Measurements from ENCODE around the gene ATG101.

ATG101 gene

DNA sequence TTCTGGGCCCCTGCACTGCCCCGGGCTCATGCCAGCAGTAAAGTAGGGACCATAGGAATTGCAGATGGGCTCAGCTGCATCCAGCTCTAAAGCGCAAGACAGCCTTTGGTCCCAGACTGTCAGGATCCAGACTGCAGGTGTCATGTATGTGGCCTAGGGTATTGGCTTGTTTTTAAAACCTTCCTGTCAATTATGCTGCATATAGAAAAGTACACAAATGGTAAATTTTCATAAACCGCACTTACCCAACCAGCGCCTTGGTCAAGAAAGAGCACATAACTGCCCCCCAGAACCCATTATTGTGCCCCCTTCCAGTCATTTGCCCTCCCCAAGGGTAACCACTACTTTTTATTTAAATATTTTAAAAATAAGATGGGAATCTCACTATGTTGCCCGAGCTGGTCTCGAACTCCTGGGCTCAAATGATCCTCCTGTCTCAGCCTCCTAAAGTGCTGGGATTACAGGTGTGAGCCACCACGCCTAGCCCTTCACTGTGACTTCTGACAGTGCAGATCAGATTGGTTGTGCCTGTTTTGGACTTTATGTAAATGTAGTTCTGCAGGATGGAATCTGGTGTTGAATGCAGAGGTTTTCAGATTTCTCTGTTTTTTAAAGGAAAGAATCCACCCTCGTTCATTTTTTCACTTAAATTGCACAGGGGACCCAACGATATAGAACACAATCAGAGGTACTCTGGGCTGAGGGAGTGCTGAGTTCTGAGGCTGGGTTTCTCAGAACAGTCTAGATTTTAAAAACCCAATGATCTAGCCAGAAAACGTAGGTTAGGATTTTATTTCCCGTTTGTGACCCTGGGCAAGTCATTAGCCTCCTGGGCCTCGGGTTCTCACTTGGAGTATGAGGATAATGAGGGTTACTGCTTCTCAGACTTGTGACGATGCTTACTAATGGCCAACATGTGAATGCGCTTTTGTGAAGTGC, 11.9 kb upstream of the ATG101 start:
- DNase-seq (ENCODE audit: low read depth): peak; percentile 20

DNA sequence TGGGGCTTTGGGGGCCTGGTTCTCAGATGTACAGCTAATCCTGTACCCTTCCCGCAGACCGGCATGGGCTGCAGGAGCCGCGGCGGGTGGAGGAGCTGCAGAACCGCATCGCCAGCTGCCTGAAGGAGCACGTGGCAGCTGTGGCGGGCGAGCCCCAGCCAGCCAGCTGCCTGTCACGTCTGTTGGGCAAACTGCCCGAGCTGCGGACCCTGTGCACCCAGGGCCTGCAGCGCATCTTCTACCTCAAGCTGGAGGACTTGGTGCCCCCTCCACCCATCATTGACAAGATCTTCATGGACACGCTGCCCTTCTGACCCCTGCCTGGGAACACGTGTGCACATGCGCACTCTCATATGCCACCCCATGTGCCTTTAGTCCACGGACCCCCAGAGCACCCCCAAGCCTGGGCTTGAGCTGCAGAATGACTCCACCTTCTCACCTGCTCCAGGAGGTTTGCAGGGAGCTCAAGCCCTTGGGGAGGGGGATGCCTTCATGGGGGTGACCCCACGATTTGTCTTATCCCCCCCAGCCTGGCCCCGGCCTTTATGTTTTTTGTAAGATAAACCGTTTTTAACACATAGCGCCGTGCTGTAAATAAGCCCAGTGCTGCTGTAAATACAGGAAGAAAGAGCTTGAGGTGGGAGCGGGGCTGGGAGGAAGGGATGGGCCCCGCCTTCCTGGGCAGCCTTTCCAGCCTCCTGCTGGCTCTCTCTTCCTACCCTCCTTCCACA, 11.0 kb upstream of the ATG101 start:
- DNase-seq (ENCODE audit: low read depth): peak; percentile 34

DNA sequence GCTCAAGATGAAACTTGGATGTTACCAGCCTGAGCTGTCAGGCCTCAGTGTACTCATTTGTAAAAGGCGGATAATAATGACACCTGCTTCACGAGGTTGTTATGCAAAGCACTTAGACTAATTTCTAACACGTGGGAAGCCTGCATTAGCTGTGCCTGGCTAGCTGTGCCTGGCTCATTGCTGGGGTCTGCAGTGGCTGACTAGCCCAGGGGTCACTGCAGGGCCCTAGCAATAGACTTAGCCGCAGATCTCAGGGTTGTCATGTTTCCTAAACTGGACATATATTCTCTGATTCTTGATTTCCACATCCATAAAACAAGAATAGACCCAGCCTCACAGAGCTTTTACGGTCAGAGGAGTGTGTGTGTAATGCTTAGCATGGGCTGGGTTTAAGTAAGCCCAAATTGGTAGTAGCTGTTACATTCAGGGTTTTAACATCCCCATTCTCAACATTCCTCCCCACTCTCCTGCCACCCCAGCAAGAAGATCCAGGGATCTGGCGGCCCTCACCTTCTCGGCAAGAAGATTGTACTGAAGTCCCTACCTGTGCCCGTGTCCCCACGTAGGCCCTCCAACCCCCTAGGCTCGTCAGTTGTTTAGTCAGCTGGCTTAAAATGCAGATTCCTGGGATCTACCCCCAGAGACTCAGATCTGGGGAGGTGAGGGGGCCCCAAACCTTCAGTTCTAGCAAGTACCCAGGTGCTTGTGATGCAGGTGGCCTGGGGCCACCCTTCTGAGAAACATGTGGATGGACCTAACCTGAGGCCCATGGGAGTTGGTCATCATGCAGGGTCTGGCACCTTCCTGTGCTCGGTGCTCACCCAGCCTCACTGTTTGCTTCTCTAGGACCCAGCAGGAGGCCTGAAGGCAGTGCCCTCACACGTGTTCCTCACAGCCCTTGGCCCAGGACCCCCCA, 9.9 kb upstream of the ATG101 start:
- peak; percentile 66 for DNase-seq (ENCODE audit: low read depth)

DNA sequence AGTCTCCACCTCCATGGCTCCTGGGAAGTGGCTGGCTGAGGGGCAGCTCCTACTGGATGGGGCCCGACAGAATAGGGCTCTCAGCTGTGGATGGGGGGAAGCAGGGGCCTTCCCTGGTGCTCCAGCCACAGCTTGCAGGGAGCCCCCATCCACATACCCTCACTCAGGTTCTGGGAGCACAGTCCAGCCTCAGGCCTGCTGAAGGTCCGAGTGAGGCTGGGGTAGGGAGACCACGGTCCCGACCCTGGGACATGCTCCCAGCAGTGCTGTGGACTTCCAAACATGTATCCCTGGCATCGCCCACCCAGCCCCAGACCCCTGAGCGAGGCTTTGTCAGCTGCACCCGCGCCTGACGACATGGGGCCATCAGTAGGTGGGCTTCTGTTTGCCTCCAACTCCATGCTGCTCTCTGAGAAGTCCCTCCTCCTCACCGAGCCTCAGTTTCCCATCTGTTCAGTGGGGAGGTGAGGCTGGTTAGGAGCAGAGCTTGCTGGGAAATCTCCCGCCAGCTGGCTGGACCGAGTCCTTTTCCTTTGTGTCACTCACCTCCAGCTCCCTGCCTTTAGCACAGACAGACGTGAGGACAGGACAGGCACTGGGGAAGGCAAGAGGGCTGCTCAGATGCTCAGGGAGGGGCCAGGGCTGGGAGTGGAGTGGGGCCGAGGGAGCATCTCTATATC, 9.1 kb upstream of the ATG101 start:
- peak; percentile 53 for DNase-seq (ENCODE audit: low read depth)

DNA sequence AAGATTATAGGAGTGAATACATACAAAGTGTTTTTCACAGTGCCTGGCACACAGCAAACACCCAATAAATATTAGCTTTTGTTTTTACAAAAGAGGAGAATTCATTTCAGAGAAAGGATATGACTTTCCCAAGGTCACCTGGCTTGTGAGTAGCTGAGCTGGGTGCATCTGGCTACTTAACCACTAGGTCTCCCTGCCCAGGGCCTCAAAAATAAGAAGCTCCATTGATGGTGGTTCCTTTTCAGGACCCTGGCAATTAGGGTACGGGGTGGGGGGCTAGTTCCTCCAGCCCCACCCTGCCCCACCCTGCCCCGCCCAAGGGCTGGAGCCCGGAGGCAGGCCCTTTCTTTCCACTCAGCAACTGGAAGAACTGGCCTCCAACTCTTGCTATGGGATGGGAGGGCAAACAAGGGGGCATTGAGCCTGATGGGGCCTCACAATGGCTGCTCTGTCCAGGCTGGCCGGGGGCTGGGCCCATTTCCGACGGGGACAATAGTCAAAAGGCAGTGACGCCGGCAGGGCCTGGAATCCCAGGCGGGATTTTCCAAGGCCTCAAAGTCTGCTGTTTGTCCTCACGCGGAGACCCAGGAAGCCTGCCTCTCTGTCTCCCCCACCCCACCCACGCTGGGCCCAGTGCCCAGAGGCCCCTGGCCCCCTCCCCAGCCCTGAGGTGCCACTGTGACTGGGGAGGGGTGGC, 8.2 kb upstream of the ATG101 start:
- DNase-seq (ENCODE audit: low read depth): peak; percentile 20

DNA sequence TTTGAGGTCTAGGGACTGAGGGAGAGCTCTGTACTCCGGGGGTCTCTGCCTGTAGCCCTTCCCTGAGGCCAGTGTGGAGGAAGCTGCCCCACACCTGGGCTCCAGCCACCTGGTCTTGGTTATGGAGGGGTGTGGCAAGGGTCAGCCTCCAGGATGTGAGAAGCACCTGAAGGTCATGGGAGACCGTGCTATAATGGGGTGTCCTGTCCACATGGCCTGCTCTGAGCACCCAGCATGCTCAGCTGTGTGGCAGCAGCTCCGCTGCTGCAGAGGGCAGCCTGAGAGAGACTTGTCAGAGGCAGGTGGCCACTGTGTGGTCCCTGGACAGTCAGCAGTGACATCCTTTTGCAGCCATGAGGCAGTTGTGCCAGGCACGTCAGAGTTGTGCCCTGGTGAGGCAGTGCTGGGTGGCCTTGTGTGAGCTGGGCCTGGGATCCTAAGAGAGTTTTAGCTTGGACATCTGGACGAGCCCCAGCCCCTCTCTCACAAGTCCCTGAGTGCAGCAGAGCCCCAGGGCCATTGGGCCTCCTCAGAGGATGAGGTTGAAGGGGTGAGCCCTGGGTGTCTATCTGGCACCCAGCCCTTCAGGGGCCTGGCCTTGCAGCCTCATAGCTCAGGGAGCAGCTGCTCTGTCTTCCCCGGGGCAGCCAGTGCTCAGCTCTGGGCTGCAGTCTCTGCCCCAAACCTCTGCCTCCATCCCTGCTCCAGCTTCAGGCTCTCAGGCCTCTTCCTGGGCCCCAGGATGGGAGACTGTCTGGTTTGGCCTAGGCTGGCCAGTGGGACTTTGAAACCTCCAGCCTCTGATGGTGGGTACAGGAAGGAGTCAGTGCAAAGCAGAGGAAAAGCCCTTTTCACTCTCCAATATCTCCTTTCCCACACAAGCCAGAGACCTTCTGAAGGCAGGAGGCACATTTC, 7.4 kb upstream of the ATG101 start:
- DNase-seq (ENCODE audit: low read depth): no peak

DNA sequence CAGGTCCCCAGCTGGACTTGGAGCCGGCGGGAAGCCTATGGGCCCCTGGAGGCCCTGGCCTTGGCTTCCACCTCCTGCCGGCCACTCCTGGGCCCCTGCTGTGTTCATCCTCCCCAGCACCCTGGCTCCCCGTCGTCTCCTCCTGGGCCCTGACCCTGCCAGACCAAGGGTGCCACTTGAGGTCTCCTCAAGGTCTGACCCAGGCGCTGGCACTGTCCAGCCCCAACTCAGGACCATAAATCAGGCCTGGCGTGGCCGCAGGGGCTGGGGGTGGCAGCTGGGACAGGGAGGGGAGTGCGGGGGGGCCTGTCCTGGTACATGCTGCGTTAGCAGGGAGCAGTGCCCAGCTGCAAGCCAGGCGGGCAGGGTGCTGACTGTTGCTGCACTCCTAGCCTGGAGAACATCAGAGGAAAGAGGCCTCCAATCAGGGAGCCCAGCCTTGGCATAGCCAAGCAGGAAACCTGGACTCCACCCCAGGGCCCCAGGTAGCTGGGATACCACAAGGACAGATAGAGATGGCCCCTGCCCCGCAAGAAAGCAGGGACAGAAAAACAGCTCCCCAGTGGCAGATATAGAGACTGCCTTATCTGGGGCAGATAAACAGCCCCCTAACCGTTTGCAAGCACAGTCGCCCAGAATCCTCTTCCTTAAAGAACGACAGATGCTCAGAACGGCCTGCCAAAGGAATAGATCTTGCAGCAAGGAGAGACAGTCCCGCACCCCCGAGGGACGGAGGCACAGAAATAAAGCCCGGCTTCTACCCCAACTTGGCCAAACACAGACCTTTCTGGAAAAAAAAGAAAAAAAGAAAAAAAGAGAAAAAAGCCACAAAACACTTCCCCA, 6.5 kb upstream of the ATG101 start:
- DNase-seq (ENCODE audit: low read depth): no peak

DNA sequence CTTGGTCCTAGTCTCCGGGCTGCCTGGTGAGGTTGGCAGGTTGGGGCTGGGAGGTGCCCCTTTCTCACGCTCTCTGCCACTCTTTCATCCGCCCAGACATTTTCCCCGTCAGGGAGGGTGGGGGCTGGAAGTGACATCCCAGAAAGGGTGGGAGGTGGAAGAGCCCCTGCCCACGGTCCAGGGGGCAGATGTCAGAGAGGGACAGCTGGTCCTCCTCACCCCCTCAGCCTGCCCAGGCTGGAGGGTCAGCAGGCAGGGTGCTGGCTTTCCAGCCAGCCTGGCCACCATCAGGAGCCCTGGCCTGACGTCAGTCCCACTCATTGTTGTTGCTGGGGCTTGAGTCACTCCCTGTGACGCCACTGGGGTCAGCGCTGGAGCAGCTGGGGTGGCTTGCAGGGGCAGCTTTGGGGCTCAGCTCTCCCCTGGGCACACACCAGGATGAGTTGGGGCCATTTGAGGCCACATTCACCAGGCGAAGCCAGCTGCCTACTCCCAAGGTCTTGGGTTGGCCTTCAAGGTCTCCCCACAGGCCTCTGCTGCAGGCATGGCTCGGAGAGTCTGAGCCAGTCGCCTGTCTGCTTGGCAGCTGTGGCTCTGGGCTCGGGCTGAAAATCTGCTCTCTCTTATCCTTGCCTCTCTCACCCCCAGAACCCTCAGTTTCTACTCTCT, 5.7 kb upstream of the ATG101 start:
- DNase-seq (ENCODE audit: low read depth): no peak

DNA sequence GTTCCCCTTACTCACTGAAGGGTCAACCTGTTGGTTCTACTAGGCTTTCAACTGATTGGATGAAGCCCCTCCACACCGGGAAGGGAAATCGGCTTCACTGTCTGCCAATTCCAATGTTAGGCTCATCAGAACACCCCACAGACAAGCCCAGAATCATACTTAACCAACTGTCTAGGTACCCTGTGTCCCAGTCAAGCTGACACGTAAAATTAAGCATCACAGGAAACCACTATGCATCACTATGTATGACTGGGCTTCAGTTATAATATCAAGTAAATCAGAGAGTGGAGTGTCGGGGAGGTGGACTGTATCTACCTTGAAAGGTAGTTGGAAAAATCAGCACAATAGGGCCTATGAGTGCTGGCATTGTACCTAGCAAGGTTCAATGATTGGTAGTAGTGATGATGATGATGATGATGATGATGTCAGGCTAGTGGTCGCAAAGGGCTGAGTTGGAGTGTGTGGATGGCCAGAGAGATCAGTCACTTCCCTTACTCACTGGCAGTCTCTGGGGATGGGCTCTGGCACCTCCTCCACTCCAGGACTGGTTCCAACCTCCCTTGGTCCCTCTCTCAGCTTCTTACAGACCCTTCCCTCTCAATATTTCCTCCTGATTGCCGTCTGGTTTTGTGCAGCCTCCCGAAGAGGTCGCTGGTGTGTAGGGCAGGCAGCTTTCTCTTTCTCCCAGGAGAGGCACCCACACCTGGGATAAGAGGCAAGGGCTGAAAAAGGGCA, 3.3 kb upstream of the ATG101 start:
- DNase-seq (ENCODE audit: low read depth): no peak

DNA sequence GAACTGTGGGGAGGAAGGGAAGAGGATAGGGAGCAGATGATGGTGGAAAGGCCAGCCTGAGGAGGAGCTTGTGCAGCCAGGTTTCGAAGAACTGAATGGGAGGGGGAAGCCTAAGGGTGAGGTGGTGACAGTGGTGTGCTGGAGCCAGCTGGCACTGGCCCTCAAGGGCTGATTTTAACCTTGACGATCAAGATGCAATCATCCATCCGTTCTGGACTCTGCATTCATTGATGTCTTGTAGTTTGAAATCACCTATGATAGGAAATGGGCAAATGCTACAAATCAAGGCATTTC, 2.8 kb upstream of the ATG101 start:
- no peak for DNase-seq (ENCODE audit: low read depth)

DNA sequence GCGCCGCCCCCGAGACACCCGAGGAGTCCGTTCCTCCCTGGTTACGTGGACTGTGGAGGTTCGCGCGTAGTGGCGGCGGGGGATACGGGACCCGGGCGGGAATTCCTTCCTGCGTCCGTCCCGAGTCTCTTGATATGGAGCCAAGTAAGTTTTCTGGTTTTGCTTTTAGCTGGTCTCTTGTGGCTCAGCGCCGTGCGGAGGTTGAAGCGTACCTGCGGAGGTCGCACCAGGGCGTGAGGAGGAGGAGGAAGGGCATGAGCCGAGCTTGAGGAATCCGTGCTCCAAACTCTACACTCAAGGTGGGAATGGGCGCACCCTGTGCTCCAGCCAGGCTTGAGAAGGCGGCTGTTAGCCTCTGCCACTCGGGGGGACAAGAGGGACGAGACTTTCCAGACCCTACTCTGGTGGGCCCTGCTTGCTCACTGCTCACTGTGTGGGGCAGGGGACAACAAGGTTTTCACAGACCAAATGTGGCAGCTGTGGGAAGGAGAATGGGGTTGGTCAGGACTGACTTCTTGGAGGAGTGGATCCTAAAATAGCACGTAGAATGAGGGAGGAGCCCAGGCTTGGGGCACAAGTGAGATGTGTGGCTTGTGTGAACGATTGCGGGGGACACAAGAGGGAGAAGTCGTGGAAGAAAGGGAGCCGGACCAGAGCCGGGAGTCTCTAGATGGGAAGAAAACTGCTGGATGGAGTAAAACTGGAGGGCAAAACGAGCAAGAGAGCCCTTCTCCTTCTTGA, 577 bp downstream of the ATG101 start:
- no peak for DNase-seq (ENCODE audit: low read depth)

DNA sequence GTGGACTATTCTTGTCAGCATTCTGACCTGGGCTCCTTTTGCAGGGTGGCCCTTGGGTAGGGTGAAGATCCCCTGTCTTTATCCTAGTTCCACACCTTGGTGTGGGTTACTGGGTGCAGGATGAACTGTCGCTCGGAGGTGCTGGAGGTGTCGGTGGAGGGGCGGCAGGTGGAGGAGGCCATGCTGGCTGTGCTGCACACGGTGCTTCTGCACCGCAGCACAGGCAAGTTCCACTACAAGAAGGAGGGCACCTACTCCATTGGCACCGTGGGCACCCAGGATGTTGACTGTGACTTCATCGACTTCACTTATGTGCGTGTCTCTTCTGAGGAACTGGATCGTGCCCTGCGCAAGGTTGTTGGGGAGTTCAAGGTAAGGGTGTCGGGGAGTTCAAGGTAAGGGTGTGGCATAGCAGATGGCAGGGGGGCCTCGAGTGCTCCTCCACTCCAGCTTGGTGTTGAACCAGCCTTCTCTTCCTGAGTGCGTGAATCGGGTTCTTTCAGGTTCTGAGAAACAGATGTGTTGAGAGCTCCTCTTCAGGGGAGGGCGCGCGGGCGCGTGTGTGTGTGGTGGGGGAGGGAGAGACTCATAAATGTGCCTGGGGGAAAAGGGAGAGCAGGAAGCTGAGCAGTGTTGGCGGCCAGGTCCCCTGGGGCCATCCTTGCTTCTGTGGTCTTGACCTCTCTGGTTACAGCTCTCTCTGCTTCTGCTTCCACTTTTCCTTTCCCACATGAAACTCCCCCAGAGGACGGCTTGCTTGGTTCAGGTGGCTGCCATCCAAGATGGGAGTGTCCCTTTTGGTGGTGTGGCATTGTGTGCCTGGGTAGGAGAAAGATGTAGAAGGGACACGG, 4.0 kb downstream of the ATG101 start:
- no peak for DNase-seq (ENCODE audit: low read depth)

DNA sequence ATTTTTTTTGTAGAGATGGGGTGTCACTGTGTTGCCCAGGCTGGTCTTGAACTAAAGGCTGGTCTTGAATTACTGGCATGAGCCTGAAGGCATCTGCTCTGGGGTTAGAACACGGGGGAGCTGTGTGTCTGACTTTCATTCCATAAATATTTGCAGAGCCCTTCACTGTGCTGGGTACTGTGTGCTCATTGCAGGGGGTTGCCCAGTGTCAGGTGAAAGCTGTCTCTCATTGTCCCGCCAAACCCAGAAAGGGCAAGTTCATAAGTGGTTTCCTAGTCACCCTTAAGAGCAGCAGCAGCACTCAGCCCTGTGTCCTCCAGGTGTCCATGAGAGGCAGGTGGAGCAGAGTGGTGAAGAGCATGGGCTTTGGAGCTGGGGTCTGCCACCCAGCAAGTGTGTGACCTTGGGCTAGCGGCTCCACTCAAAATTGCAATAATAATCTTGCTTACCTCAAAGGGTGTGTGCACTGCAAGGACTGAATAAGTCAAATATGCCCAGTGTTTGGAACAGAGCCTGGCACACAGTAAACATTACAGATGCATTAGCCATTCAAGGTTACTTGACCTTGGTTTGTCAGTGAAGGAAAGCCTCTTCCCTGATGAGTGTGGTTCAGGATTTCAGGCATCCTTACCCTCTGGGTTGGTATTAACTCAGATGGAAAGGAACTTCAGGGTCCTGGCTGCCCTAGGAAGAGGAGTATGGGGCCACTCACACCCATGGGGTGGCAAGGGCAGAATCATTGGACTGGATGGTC, 5.4 kb downstream of the ATG101 start:
- DNase-seq (ENCODE audit: low read depth): no peak

DNA sequence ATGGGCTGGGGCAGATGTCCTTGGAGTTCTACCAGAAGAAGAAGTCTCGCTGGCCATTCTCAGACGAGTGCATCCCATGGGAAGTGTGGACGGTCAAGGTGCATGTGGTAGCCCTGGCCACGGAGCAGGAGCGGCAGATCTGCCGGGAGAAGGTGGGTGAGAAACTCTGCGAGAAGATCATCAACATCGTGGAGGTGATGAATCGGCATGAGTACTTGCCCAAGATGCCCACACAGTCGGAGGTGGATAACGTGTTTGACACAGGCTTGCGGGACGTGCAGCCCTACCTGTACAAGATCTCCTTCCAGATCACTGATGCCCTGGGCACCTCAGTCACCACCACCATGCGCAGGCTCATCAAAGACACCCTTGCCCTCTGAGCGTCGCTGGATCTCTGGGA, 7.0 kb downstream of the ATG101 start:
- DNase-seq (ENCODE audit: low read depth): no peak

DNA sequence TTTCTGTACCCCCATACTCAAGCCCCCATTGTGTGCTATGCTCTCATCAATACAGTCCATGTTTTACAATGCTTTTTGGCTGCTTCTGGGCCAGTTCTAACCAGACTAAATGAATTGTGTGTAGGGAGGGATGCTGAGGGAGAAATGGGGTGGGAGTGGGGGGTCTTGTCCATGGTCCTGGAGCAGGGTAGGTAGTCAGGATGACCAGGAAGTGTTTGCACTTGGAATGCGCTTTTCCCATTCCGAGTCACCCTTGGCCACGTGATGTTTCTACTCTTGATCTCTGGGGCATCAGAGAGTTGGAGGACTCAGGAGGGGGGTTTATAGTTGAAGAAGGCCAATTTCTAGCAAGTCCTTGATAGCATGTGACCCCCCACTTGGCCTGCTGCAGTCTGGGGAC, 8.5 kb downstream of the ATG101 start:
- DNase-seq (ENCODE audit: low read depth): no peak
